Heart left ventricle (tissue), 16 donors: ENCODE data around the gene ARHGAP20. TPM values are rescaled to one million over a fixed set of nuclear protein-coding genes. Genes with fewer than 3 reads are reported as not detected.

Experiments
- ATAC-seq, 4 donors: fragments of 200-7000 bp; cut with Tn5 transposase; one replicate each; pipeline ENCODE4 v1.9.1; 2020 to 2022; ENCODE audit warnings: moderate library complexity in 4 of 4, mild to moderate bottlenecking in 3 of 4, moderate number of reproducible peaks in 1 of 4
- DNase-seq, 5 donors: peaks; one replicate each; pipeline ENCODE4 v3.0.0-alpha.2; 2020
- H3K27ac ChIP-seq, 12 donors: fragments of 200-600 bp; sonication (generic) in 4 of 12; one replicate each; pipeline versions ENCODE4 v1.5.0 to v1.8.0; 2016 to 2022; ENCODE audit warnings: mild to moderate bottlenecking in 2 of 12
- H3K27me3 ChIP-seq, 9 donors: fragments of 200-600 bp; sonication (generic) in 2 of 9; one replicate each; pipeline versions ENCODE4 v1.5.1 to v1.8.0; 2016 to 2022; ENCODE audit warnings: mild to moderate bottlenecking in 3 of 9
- H3K36me3 ChIP-seq, 9 donors: fragments of 200-600 bp; sonication (generic) in 2 of 9; one replicate each; pipeline versions ENCODE4 v1.5.0 to v1.8.0; 2018 to 2022; ENCODE audit warnings: mild to moderate bottlenecking in 2 of 9
- H3K4me1 ChIP-seq, 12 donors: fragments of 200-600 bp; sonication (generic) in 4 of 12; one replicate each; pipeline versions ENCODE4 v1.5.0 to v1.8.0; 2016 to 2022; ENCODE audit warnings: mild to moderate bottlenecking in 3 of 12
- H3K4me3 ChIP-seq, 12 donors: fragments of 200-600 bp; sonication (generic) in 4 of 12; one replicate each; pipeline versions ENCODE4 v1.5.0 to v1.8.0; 2017 to 2022; ENCODE audit warnings: mild to moderate bottlenecking in 9 of 12, moderate library complexity in 4 of 12
- H3K9me3 ChIP-seq, 12 donors: fragments of 200-600 bp; sonication (generic) in 4 of 12; one replicate each; pipeline versions ENCODE4 v1.5.0 to v1.8.0; 2016 to 2022; ENCODE audit warnings: mild to moderate bottlenecking in 1 of 12
- CTCF ChIP-seq, 12 donors: fragments of 200-600 bp; sonication (generic) in 4 of 12; IDR thresholded peaks; one replicate each; pipeline versions ENCODE4 v1.5.0 to v1.8.0; 2018 to 2022; ENCODE audit warnings: antibody characterized with exemption in 12 of 12, mild to moderate bottlenecking in 5 of 12
- POLR2A ChIP-seq, 2 donors: fragments of 450-650 bp; IDR thresholded peaks; one replicate each; pipeline ENCODE4 v1.6.1; 2017; ENCODE audit warnings: antibody characterized with exemption in 2 of 2, mild to moderate bottlenecking in 2 of 2, moderate library complexity in 2 of 2
- WGBS, 4 donors: extraction: QIAGEN DNeasy Blood & Tissue Kit in 2 of 4; methylation state at CpG; one replicate each; pipeline versions ENCODE4 v1.1.5 to v1.1.7; 2013 to 2018; 5-methylcytosine and 5-hydroxymethylcytosine counted together
- intact Hi-C, 10 donors: fragments of 100-400 bp; cut with DNase I; formaldehyde crosslinking; loops; one replicate each; pipeline versions ENCODE4 v1.11.1 to v1.14.2; 2022
- polyA plus RNA-seq, 2 donors: library from polyadenylated mRNA; stranded (reverse); fragments of 200-250 nt; gene quantifications; one replicate each; pipeline ENCODE4 v1.2.3, GENCODE V29; 2013
- total RNA-seq, 9 donors: library from RNA; depleted of rRNA in 2 of 9; stranded (reverse); fragments of >200 nt in 2 of 9; fragmentation: NEBNext Ultra II Directional in 3 of 9; extraction: Animal tissue kit (Norgen Biotek cat#: 25700) in 3 of 9; gene quantifications; one replicate each; pipeline versions ENCODE4 v1.1.0 to v1.2.4, GENCODE V29; 2016 to 2023
- donor health status: ischemic (EF 13 %, LVEDD 7.1; RV severe dilation, severe dysfunction).
- donor health status: healthy with polysubstance abuse.
- donor health status: DM: no; HTN: yes; CAD: no.
- donor health status: DM: no; HTN: no; CAD: no.
- donor health status: ischemic (EF 25% LVEDD 6.9; RV normal size, moderate dysfunction).
- donor health status: ischemic (EF 25% LVEDD 5.7; RV mildly dilated, moderate dysfunction).
- donor health status: healthy.
- donor health status: DM: yes; HTN: yes; CAD: no.
- donor health status: ischemic (EF 35%, LVEDD 5.7; RV mildly dilated, moderate dysfunction).
- donor health status: nonischemic (EF 11% LVEDD 7.7; RV severe dilation, severe dysfunction).
- donor health status: DM: yes; HTN: yes; CAD: no.
- donor health status: PGD.
- donor health status: ischemic (EF 29% LVEDD 5.4; RV normal size, mild dysfunction).
- donor health status: nonischemic (EF 23%, LVEDD 6.1; RV moderate dilation, normal function).

The ARHGAP20 gene
- total and polyA plus RNA-seq, 11 donors, result 0.05 to 2.1 (median 0.28) TPM

- Histone ChIP-seq H3K27me3 (no peaks in the 10 kb centered on the region), H3K4me1 (no peaks in the 10 kb centered on the region), H3K36me3 (no peaks in the 10 kb centered on the region), H3K4me3 (no peak overlapping the region), H3K27ac (no peak overlapping the region), H3K9me3 (peaks cover 0 to 25% (median 12%) of the 10 kb centered on the region in 12 donors)
- ATAC-seq (no peak), DNase-seq (no peak)
- TF ChIP-seq CTCF (IDR thresholded peaks at IDR 0.05) (no peak), POLR2A (IDR thresholded peaks at IDR 0.05) (no peak)
- intact Hi-C loops, result no loop called here
These were observed 37.9 kb upstream of the ARHGAP20 start for GRCh38 chr11:110750100-110750499.

- Histone ChIP-seq H3K4me3 (no peak overlapping the region), H3K4me1 (no peaks in the 10 kb centered on the region), H3K27me3 (no peaks in the 10 kb centered on the region), H3K27ac (no peak overlapping the region), H3K9me3 (peaks cover 0 to 11% (median 2%) of the 10 kb centered on the region in 12 donors), H3K36me3 (no peaks in the 10 kb centered on the region)
- intact Hi-C loops, result no loop called here
- ATAC-seq, result no peak
- DNase-seq, result no peak
- 42 to 52% (median 47%) methylated on average over 4 of the region's 4 CpGs for WGBS, 4 donors
- no peak for TF ChIP-seq POLR2A (IDR thresholded peaks at IDR 0.05)
- TF ChIP-seq CTCF (IDR thresholded peaks at IDR 0.05), result no peak
These were observed 35.3 kb upstream of the ARHGAP20 start for GRCh38 chr11:110747531-110747930.

GRCh38 chr11:110738641-110739040 lies 26.4 kb upstream of the ARHGAP20 start:
- intact Hi-C loops, result no loop called here
- H3K4me3 ChIP-seq, result no peak overlapping the region

GRCh38 chr11:110737593-110737992 lies 25.4 kb upstream of the ARHGAP20 start:
- no peaks in the 10 kb centered on the region for H3K9me3 ChIP-seq
- H3K27ac ChIP-seq, result no peak overlapping the region
- no peak for DNase-seq
- no peak overlapping the region for H3K4me3 ChIP-seq
- no peaks in the 10 kb centered on the region for H3K4me1 ChIP-seq
- intact Hi-C loops, result no loop called here
- no peak for ATAC-seq
- TF ChIP-seq POLR2A (IDR thresholded peaks at IDR 0.05) (no peak), CTCF (IDR thresholded peaks at IDR 0.05) (no peak)
- WGBS, 4 donors, result 65 to 72% (median 71%) methylated on average over 2 of the region's 2 CpGs
- no peaks in the 10 kb centered on the region for H3K36me3 ChIP-seq
- H3K27me3 ChIP-seq, result peaks cover 0 to 18% (median 0%) of the 10 kb centered on the region in 9 donors

More at GRCh38 chr11:110738641-110739040, 26.4 kb upstream of the ARHGAP20 start:
- peaks cover 0 to 10% (median 0%) of the 10 kb centered on the region in 9 donors for H3K27me3 ChIP-seq
- no peak for ATAC-seq
- no peaks in the 10 kb centered on the region for H3K36me3 ChIP-seq
- no peak for TF ChIP-seq CTCF (IDR thresholded peaks at IDR 0.05)
- no peak for TF ChIP-seq POLR2A (IDR thresholded peaks at IDR 0.05)
- no peaks in the 10 kb centered on the region for H3K4me1 ChIP-seq
- H3K27ac ChIP-seq, result no peak overlapping the region
- H3K9me3 ChIP-seq, result no peaks in the 10 kb centered on the region
- DNase-seq, result no peak
- WGBS, 4 donors, result 61 to 76% (median 70%) methylated on average over 1 of the region's 1 CpG
